Astrocyte (in vitro differentiated cells and primary cell): ENCODE results near the gene PPRC1.

Experiments used
- CTCF ChIP-seq: IDR thresholded peaks from 2 replicates; pipeline ENCODE4 v1.5.1; 2011; ENCODE audit warnings: low read depth, mild to moderate bottlenecking, inconsistent platforms, low read length, moderate library complexity; ENCODE audit not compliant: insufficient read depth
- EZH2 ChIP-seq: IDR thresholded peaks from 2 replicates; pipeline ENCODE4 v1.6.1; 2012; ENCODE audit warnings: mild to moderate bottlenecking, low read length, inconsistent platforms; ENCODE audit not compliant: insufficient read depth

- TF ChIP-seq CTCF = no peak
- TF ChIP-seq EZH2 = no peak
Observed at GRCh38 chr10:102090772-102091171, 42.1 kb upstream of the PPRC1 start.
